ENCODE results near the gene RBPMS2. TPM values are rescaled to one million over a fixed set of nuclear protein-coding genes. Genes with fewer than 3 reads are reported as not detected.
A peak's percentile ranks its signal among the peaks of the same experiment; 100 is the strongest.

RBPMS2 gene
- total RNA-seq, 2 donors from 2014 or later, result 0.26 to 0.33 TPM

DNA sequence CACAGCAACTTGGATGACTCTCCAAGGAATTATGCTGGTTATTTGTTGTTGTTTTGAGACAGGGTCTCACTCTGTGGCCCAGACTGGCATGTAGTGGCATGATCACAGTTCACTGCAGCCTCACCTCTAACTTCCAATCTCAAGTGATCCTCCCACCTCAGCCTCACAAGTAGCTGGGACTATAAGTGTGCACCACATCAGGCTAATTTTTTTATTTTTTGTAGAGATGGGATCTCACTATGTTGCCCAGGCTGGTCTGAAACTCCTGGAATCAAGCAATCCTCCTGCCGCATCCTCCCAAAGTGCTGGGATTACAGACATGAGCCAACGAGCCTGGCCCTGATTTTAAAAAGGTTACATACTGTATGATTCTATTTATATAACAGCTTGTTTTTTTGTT, 63.0 kb downstream of the RBPMS2 start:
- no peak for DNase-seq
- H3K27ac ChIP-seq, result no peak overlapping the region
- no peaks in the 10 kb centered on the region for H3K4me1 ChIP-seq
- H3K36me3 ChIP-seq (replicated peaks in 1 of 2; ENCODE audit: insufficient read depth in 1 of 2, low read depth in 2 of 2), result no peaks in the 10 kb centered on the region
- H3K4me3 ChIP-seq, result no peak overlapping the region
- H3K9me3 ChIP-seq, result no peaks in the 10 kb centered on the region
- no peak for ATAC-seq
- TF ChIP-seq POLR2A (IDR thresholded peaks at IDR 0.05), result no peak
- WGBS, 2 donors, result 80 to 93% methylated on average over 2 of the region's 2 CpGs
- H3K27me3 ChIP-seq, result no peaks in the 10 kb centered on the region
- intact Hi-C loops (cut with DNase I), result no loop called here

DNA sequence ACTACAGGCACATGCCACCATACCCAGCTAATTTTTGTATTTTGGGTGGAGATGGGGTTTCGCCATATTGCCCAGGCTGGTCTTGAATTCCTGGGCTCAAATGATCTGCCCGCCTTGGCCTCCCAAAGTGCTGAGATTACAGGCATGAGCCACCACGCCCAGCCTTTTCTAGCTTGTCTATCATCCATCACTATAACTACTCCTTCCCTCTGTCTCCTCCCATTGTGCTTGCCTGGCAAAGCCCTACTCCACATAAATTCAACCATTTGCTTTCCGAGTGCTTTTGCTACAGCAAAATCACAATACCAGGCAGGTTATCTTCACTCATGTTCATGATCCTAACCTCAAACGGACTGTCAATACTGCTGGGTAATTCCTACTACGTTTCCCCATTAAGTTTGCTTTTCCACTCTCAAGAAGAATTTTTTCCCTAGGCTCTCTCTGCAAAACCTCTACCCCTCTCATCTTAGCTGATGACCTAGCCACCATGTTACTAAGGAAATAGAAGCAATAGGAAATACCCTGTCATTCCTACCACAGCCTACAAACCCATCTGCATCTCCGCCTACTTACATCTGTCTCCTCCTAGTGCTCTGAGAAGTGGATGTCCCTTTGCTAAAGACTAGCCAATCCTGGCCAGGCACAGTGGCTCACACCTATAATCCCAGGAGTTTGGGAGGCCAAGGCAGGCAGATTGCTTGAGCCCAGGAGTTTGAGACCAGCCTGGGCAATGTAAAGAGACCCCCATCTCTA, 64.5 kb downstream of the RBPMS2 start:
- intact Hi-C loops (cut with DNase I), result no loop called here
- TF ChIP-seq POLR2A (IDR thresholded peaks at IDR 0.05), result no peak
- TF ChIP-seq, protein P1, sequence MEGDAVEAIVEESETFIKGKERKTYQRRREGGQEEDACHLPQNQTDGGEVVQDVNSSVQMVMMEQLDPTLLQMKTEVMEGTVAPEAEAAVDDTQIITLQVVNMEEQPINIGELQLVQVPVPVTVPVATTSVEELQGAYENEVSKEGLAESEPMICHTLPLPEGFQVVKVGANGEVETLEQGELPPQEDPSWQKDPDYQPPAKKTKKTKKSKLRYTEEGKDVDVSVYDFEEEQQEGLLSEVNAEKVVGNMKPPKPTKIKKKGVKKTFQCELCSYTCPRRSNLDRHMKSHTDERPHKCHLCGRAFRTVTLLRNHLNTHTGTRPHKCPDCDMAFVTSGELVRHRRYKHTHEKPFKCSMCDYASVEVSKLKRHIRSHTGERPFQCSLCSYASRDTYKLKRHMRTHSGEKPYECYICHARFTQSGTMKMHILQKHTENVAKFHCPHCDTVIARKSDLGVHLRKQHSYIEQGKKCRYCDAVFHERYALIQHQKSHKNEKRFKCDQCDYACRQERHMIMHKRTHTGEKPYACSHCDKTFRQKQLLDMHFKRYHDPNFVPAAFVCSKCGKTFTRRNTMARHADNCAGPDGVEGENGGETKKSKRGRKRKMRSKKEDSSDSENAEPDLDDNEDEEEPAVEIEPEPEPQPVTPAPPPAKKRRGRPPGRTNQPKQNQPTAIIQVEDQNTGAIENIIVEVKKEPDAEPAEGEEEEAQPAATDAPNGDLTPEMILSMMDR (IDR thresholded peaks at IDR 0.05), result no peak
- 76 to 85% methylated on average over 7 of the region's 7 CpGs for WGBS, 2 donors
- no peaks in the 10 kb centered on the region for H3K36me3 ChIP-seq (replicated peaks in 1 of 2; ENCODE audit: insufficient read depth in 1 of 2, low read depth in 2 of 2)
- no peak for ATAC-seq
- DNase-seq, result no peak
- H3K4me3 ChIP-seq, result no peak overlapping the region
- no peaks in the 10 kb centered on the region for H3K27me3 ChIP-seq
- H3K4me1 ChIP-seq, result no peaks in the 10 kb centered on the region
- H3K27ac ChIP-seq, result no peak overlapping the region
- H3K9me3 ChIP-seq, result no peaks in the 10 kb centered on the region

DNA sequence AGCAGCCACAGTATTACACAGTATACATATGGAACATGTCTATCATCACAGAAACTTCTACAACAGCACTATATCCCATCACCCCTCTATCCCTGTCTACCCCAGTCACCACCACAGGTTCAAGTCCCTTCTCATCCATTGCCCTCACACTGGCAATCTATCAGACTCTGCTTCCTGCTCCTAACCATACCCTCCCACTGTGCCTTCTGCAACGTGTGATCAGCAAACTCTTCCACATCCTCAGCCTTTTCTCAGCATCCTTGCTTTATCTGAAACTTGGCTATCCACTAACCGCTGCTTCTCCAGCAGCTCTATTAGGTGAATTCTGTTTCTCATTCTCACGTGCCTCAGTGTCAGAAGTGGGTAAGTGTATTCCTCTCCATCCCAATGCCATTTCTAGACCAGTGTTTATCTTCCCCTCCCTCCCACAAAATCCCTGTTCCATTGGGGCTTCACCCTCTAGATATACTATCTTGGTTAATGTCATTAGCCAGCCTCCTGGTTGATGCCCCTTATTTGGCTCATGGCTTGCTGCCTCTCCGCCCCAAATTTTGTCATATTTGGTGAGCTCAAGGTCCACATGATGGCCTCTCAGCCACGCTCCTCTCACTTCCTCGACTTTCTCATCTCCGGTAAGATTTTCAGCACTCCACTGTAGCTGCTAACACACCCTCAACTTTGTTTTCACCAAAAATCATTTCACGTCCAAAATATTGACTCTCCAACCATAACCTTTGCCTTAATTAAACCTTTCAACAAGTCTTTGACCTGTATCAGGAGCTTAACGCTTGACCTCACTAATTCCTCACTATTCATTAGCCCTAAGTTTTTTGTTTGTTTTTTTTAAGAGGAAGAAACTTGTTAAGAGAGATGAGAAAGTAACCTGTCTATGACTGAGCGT, 69.1 kb downstream of the RBPMS2 start:
- TF ChIP-seq POLR2A (IDR thresholded peaks at IDR 0.05), result no peak
- TF ChIP-seq, protein P1 (IDR thresholded peaks at IDR 0.05), result no peak
- intact Hi-C loops (cut with DNase I), result no loop called here
- no peaks in the 10 kb centered on the region for H3K9me3 ChIP-seq

DNA sequence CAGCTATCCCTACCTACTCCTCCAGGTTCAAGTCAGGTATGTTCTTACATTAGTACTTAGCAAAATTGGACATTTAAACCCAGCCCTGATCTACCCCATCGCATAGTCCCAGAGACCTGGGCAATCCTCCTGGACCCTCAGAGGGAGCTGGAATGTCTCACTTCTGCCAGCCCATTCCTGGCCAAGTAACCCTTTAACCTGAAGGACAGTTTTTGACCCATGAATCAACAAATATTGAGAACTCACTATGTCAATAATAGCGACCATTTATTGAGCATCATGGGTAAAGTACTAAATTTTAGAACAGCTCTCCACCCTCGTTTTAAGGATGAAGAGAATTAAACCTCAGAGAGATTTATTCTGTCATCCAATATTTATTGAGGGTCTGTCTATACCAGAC, 70.4 kb downstream of the RBPMS2 start:
- Histone ChIP-seq H3K4me3 (no peak overlapping the region), H3K9me3 (no peaks in the 10 kb centered on the region), H3K4me1 (peaks cover 31% of the 10 kb centered on the region), H3K27ac (no peak overlapping the region), H3K36me3 (replicated peaks in 1 of 2; ENCODE audit: insufficient read depth in 1 of 2, low read depth in 2 of 2) (no peaks in the 10 kb centered on the region), H3K27me3 (no peaks in the 10 kb centered on the region)
- WGBS, 2 donors, result 55 to 62% methylated on average over 3 of the region's 3 CpGs
- intact Hi-C loops (cut with DNase I), result no loop called here
- TF ChIP-seq POLR2A (IDR thresholded peaks at IDR 0.05), result no peak
- TF ChIP-seq, protein P1 (IDR thresholded peaks at IDR 0.05), result no peak
- DNase-seq, result no peak
- no peak for ATAC-seq

More for the DNA sequence above, 69.1 kb downstream of the RBPMS2 start:
- peaks cover 18% of the 10 kb centered on the region for H3K4me1 ChIP-seq
- H3K36me3 ChIP-seq (replicated peaks in 1 of 2; ENCODE audit: insufficient read depth in 1 of 2, low read depth in 2 of 2), result no peaks in the 10 kb centered on the region
- 70 to 73% methylated on average over 10 of the region's 10 CpGs for WGBS, 2 donors
- ATAC-seq (no peak), DNase-seq (no peak)
- H3K4me3 ChIP-seq, result no peak overlapping the region
- no peaks in the 10 kb centered on the region for H3K27me3 ChIP-seq
- H3K27ac ChIP-seq, result no peak overlapping the region

DNA sequence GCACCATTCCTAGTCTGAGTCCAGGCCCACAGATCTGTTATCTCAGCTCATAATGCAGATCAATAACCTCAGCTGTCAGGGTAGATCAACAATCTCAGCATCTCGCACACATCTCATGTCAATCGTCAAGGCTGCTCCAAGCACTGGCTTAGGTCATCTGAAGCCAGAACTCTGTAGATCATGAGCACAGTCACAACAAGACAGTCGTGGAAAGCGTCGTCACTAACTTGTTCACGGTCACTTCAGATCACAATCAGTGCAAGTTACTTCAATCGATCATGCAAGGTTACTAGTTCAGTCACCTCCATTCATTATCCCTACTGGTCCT, 71.8 kb downstream of the RBPMS2 start:
- TF ChIP-seq, protein P1 (IDR thresholded peaks at IDR 0.05), result no peak
- TF ChIP-seq POLR2A (IDR thresholded peaks at IDR 0.05), result no peak
- no peak for DNase-seq
- WGBS, 2 donors, result 18 to 25% methylated on average over 5 to 7 of the region's 7 CpGs

More for the DNA sequence above, 71.8 kb downstream of the RBPMS2 start:
- intact Hi-C loops (cut with DNase I), result no loop called here
- H3K27me3 ChIP-seq, result no peaks in the 10 kb centered on the region
- H3K4me1 ChIP-seq, result peaks cover 45% of the 10 kb centered on the region
- no peaks in the 10 kb centered on the region for H3K9me3 ChIP-seq
- peak overlapping the region; percentile 90 to 96 for H3K4me3 ChIP-seq
- ATAC-seq, result peak; percentile 18
- peak overlapping the region; percentile 79 to 85 (median 80) for H3K27ac ChIP-seq
- H3K36me3 ChIP-seq (replicated peaks in 1 of 2; ENCODE audit: insufficient read depth in 1 of 2, low read depth in 2 of 2), result no peaks in the 10 kb centered on the region
